ENCODE measurements around the gene CARD19. TPM values are rescaled to one million over a fixed set of nuclear protein-coding genes. Genes with fewer than 3 reads are reported as not detected.
A peak's percentile ranks its signal among the peaks of the same experiment; 100 is the strongest.
"Not testable (repeated sequence)": the region's sequence is repeated elsewhere in the genome, so short reads cannot be mapped to it uniquely, and the experiment has no call there.

The CARD19 gene
- total RNA-seq, 1 experiment from 2014 or later: 11.4 TPM

- no peaks in the 10 kb centered on the region for H3K9me3 Mint-ChIP-seq (ENCODE audit: unreplicated experiment)
- H3K36me3 ChIP-seq (ENCODE audit: control insufficient read depth, insufficient read depth, low read length): no peaks in the 10 kb centered on the region
- H3K4me1 Mint-ChIP-seq (ENCODE audit: low read depth, unreplicated experiment): no peaks in the 10 kb centered on the region
- H3K27ac Mint-ChIP-seq (ENCODE audit: unreplicated experiment): no peak overlapping the region
- BruUV-seq (replicated peaks): no TSS peak
- peaks cover 6% of the 10 kb centered on the region for H3K36me3 Mint-ChIP-seq (ENCODE audit: insufficient read depth, unreplicated experiment)
- no peaks in the 10 kb centered on the region for H3K4me1 ChIP-seq
- H3K27me3 Mint-ChIP-seq (ENCODE audit: insufficient read depth, unreplicated experiment): no peaks in the 10 kb centered on the region
- CTCF ChIA-PET: no interaction called here
- intact Hi-C loops (cut with micrococcal nuclease; ENCODE audit: unreplicated experiment): no loop called here
- H3K4me3 Mint-ChIP-seq (ENCODE audit: unreplicated experiment): no peak overlapping the region
- peak in 1 of 2 experiments; percentile 5 for DNase-seq
- no peak for TF ChIP-seq CTCF (IDR thresholded peaks at IDR 0.05; ENCODE audit: insufficient read depth in 1 of 2, low read depth in 1 of 2, low read length in 1 of 2, severe bottlenecking in 1 of 2, unreplicated experiment in 1 of 2)
- POLR2A ChIA-PET: no interaction called here
- H3K4me3 ChIP-seq (ENCODE audit: low read depth, low read length): no peak overlapping the region
- no peaks in the 10 kb centered on the region for H3K9me3 ChIP-seq
- H3K27me3 ChIP-seq (replicated peaks; ENCODE audit: control insufficient read depth, insufficient read depth, low read length): no peaks in the 10 kb centered on the region
These were observed 18.9 kb downstream of the CARD19 start for GRCh38 chr9:93114984-93115335.

GRCh38 chr9:93115486-93116071 lies 19.6 kb downstream of the CARD19 start:
- ChIA-PET POLR2A (no interaction called here), CTCF (interaction anchor here (0.6 kb wide), 1 partner anchor 36 kb away, joined by 3 read pairs; no protein-coding TSS in a partner anchor)
- Histone ChIP-seq H3K4me3 (ENCODE audit: low read depth, low read length) (no peak overlapping the region), H3K4me1 (no peaks in the 10 kb centered on the region), H3K9me3 (no peaks in the 10 kb centered on the region), H3K27me3 (replicated peaks; ENCODE audit: control insufficient read depth, insufficient read depth, low read length) (no peaks in the 10 kb centered on the region), H3K36me3 (ENCODE audit: control insufficient read depth, insufficient read depth, low read length) (no peaks in the 10 kb centered on the region)
- no TSS peak for BruUV-seq (replicated peaks)
- intact Hi-C loops (cut with micrococcal nuclease; ENCODE audit: unreplicated experiment): no loop called here
- no peaks in the 10 kb centered on the region for H3K4me1 Mint-ChIP-seq (ENCODE audit: low read depth, unreplicated experiment)
- no peak for TF ChIP-seq CTCF (IDR thresholded peaks at IDR 0.05; ENCODE audit: insufficient read depth in 1 of 2, low read depth in 1 of 2, low read length in 1 of 2, severe bottlenecking in 1 of 2, unreplicated experiment in 1 of 2)
- no peak overlapping the region for H3K4me3 Mint-ChIP-seq (ENCODE audit: unreplicated experiment)
- H3K27ac Mint-ChIP-seq (ENCODE audit: unreplicated experiment): no peak overlapping the region
- no peaks in the 10 kb centered on the region for H3K9me3 Mint-ChIP-seq (ENCODE audit: unreplicated experiment)
- H3K36me3 Mint-ChIP-seq (ENCODE audit: insufficient read depth, unreplicated experiment): peaks cover 6% of the 10 kb centered on the region
- DNase-seq: peak in 1 of 2 experiments; percentile 5
- no peaks in the 10 kb centered on the region for H3K27me3 Mint-ChIP-seq (ENCODE audit: insufficient read depth, unreplicated experiment)

GRCh38 chr9:93116072-93116961 lies 20.3 kb downstream of the CARD19 start:
- peaks cover 6% of the 10 kb centered on the region for H3K36me3 Mint-ChIP-seq (ENCODE audit: insufficient read depth, unreplicated experiment)
- TF ChIP-seq CTCF (IDR thresholded peaks at IDR 0.05; ENCODE audit: insufficient read depth in 1 of 2, low read depth in 1 of 2, low read length in 1 of 2, severe bottlenecking in 1 of 2, unreplicated experiment in 1 of 2): no peak
- ChIA-PET CTCF (interaction anchor here (0.6 kb wide), 1 partner anchor 36 kb away, joined by 3 read pairs; no protein-coding TSS in a partner anchor), POLR2A (no interaction called here)
- H3K4me3 ChIP-seq (ENCODE audit: low read depth, low read length): no peak overlapping the region
- peak in 1 of 2 experiments; percentile 9 for DNase-seq
- no peaks in the 10 kb centered on the region for H3K27me3 ChIP-seq (replicated peaks; ENCODE audit: control insufficient read depth, insufficient read depth, low read length)
- H3K4me1 ChIP-seq: no peaks in the 10 kb centered on the region
- H3K27me3 Mint-ChIP-seq (ENCODE audit: insufficient read depth, unreplicated experiment): no peaks in the 10 kb centered on the region
- H3K36me3 ChIP-seq (ENCODE audit: control insufficient read depth, insufficient read depth, low read length): no peaks in the 10 kb centered on the region
- no peaks in the 10 kb centered on the region for H3K4me1 Mint-ChIP-seq (ENCODE audit: low read depth, unreplicated experiment)
- no peak overlapping the region for H3K27ac Mint-ChIP-seq (ENCODE audit: unreplicated experiment)
- BruUV-seq (replicated peaks): no TSS peak
- intact Hi-C loops (cut with micrococcal nuclease; ENCODE audit: unreplicated experiment): no loop called here
- H3K9me3 ChIP-seq: no peaks in the 10 kb centered on the region
- H3K9me3 Mint-ChIP-seq (ENCODE audit: unreplicated experiment): no peaks in the 10 kb centered on the region
- no peak overlapping the region for H3K4me3 Mint-ChIP-seq (ENCODE audit: unreplicated experiment)

GRCh38 chr9:93117521-93117920 lies 21.5 kb downstream of the CARD19 start:
- H3K36me3 Mint-ChIP-seq (ENCODE audit: insufficient read depth, unreplicated experiment); H3K36me3 ChIP-seq (ENCODE audit: control insufficient read depth, insufficient read depth, low read length); H3K9me3 Mint-ChIP-seq (ENCODE audit: unreplicated experiment); H3K4me3 Mint-ChIP-seq (ENCODE audit: unreplicated experiment); POLR2A ChIA-PET; CTCF ChIA-PET; H3K4me3 ChIP-seq (ENCODE audit: low read depth, low read length); H3K27me3 ChIP-seq (replicated peaks; ENCODE audit: control insufficient read depth, insufficient read depth, low read length); H3K4me1 Mint-ChIP-seq (ENCODE audit: low read depth, unreplicated experiment); H3K9me3 ChIP-seq; BruUV-seq (replicated peaks); DNase-seq; intact Hi-C loops (cut with micrococcal nuclease; ENCODE audit: unreplicated experiment); H3K27ac Mint-ChIP-seq (ENCODE audit: unreplicated experiment); H3K27me3 Mint-ChIP-seq (ENCODE audit: insufficient read depth, unreplicated experiment); H3K4me1 ChIP-seq: not testable (repeated sequence)
